H9 (cell line): ENCODE measurements around the gene GHRHR. TPM values are rescaled to one million over a fixed set of nuclear protein-coding genes. Genes with fewer than 3 reads are reported as not detected.

ENCODE experiments used
- DNase-seq: peaks from one replicate; pipeline ENCODE4 v3.0.0-alpha.2; 2017
- H2AFZ ChIP-seq: one replicate; pipeline ENCODE4 v1.6.1; 2013; ENCODE audit warnings: mild to moderate bottlenecking, low read length, control low read depth, moderate library complexity
- H2AK5ac ChIP-seq: 2 replicates; pipeline ENCODE4 v1.6.1; 2013; ENCODE audit warnings: low read length, control low read depth, mixed read lengths; ENCODE audit not compliant: insufficient read length
- H2BK120ac ChIP-seq: one replicate; pipeline ENCODE4 v1.6.1; 2013; ENCODE audit warnings: low read depth, mild to moderate bottlenecking, low read length, control low read depth, inconsistent platforms; ENCODE audit not compliant: poor library complexity, severe bottlenecking
- H2BK12ac ChIP-seq: 2 replicates; pipeline ENCODE4 v1.6.1; 2013; ENCODE audit warnings: low read length, control low read depth, mixed read lengths, low read depth; ENCODE audit not compliant: insufficient read length
- H2BK15ac ChIP-seq: 2 replicates; pipeline ENCODE4 v1.6.1; 2013; ENCODE audit warnings: low read depth, low read length, control low read depth
- H2BK20ac ChIP-seq: one replicate; pipeline ENCODE4 v1.6.1; 2013; ENCODE audit warnings: low read depth, mild to moderate bottlenecking, low read length, control low read depth, inconsistent platforms; ENCODE audit not compliant: poor library complexity, severe bottlenecking
- H2BK5ac ChIP-seq: 2 replicates; pipeline ENCODE4 v1.6.1; 2013; ENCODE audit warnings: low read length, control low read depth, mixed read lengths; ENCODE audit not compliant: insufficient read length
- H3K14ac ChIP-seq: 2 replicates; pipeline ENCODE4 v1.6.1; 2013; ENCODE audit warnings: low read length, control low read depth; ENCODE audit not compliant: insufficient read depth
- H3K18ac ChIP-seq: 2 replicates; pipeline ENCODE4 v1.6.1; 2013; ENCODE audit warnings: low read depth, mild to moderate bottlenecking, mixed read lengths, low read length, control low read depth; ENCODE audit not compliant: insufficient read length
- H3K23ac ChIP-seq: 2 replicates; pipeline ENCODE4 v1.6.1; 2013; ENCODE audit warnings: low read length, control low read depth, mixed read lengths, low read depth; ENCODE audit not compliant: insufficient read length
- H3K23me2 ChIP-seq: 2 replicates; pipeline ENCODE4 v1.6.1; 2013; ENCODE audit warnings: low read depth, mild to moderate bottlenecking, mixed read lengths, low read length, control low read depth; ENCODE audit not compliant: insufficient read length, poor library complexity, severe bottlenecking
- H3K27ac ChIP-seq: 2 replicates; pipeline ENCODE4 v1.5.1; 2013; ENCODE audit warnings: low read length, control low read depth, mixed read lengths, low read depth; ENCODE audit not compliant: insufficient read length
- H3K27me3 ChIP-seq: 2 replicates; pipeline ENCODE4 v1.6.1; 2013; ENCODE audit warnings: low read length, control low read depth, inconsistent platforms; ENCODE audit not compliant: insufficient read depth
- H3K4ac ChIP-seq: 2 replicates; pipeline ENCODE4 v1.6.1; 2013; ENCODE audit warnings: low read depth, mild to moderate bottlenecking, control low read depth, inconsistent platforms, low read length, moderate library complexity
- H3K4me1 ChIP-seq: 2 replicates; pipeline ENCODE4 v1.6.1; 2013; ENCODE audit warnings: low read length, control low read depth, inconsistent platforms; ENCODE audit not compliant: insufficient read depth
- H3K4me2 ChIP-seq: 2 replicates; pipeline ENCODE4 v1.6.1; 2013; ENCODE audit warnings: low read length, control low read depth, mixed read lengths; ENCODE audit not compliant: insufficient read length, insufficient read depth
- H3K56ac ChIP-seq: 2 replicates; pipeline ENCODE4 v1.6.1; 2013; ENCODE audit warnings: low read depth, mild to moderate bottlenecking, mixed read lengths, low read length, control low read depth; ENCODE audit not compliant: insufficient read length
- H3K79me1 ChIP-seq: 2 replicates; pipeline ENCODE4 v1.6.1; 2013; ENCODE audit warnings: low read depth, mild to moderate bottlenecking, moderate library complexity, low read length, control low read depth, inconsistent platforms; ENCODE audit not compliant: insufficient read depth, poor library complexity, severe bottlenecking
- H3K79me2 ChIP-seq: 2 replicates; pipeline ENCODE4 v1.6.1; 2013; ENCODE audit warnings: low read length, control low read depth, inconsistent platforms; ENCODE audit not compliant: insufficient read depth
- H3K9ac ChIP-seq: 2 replicates; pipeline ENCODE4 v1.6.1; 2013; ENCODE audit warnings: low read length, control low read depth, mixed read lengths; ENCODE audit not compliant: insufficient read length; ENCODE audit errors: extremely low read depth
- H3K9me3 ChIP-seq: one replicate; pipeline ENCODE4 v1.6.1; 2013; ENCODE audit warnings: low read depth, low read length, inconsistent platforms; ENCODE audit not compliant: control insufficient read depth
- H3T11ph ChIP-seq: one replicate; pipeline ENCODE4 v1.6.1; 2013; ENCODE audit warnings: mild to moderate bottlenecking, low read length, control low read depth, inconsistent platforms
- H4K20me1 ChIP-seq: one replicate; pipeline ENCODE4 v1.6.1; 2013; ENCODE audit not compliant: control insufficient read depth, insufficient read length, insufficient read depth
- H4K5ac ChIP-seq: 2 replicates; pipeline ENCODE4 v1.6.1; 2013; ENCODE audit warnings: low read depth, mild to moderate bottlenecking, mixed read lengths, low read length, control low read depth; ENCODE audit not compliant: insufficient read length
- H4K8ac ChIP-seq: replicated peaks from 2 replicates; pipeline ENCODE4 v1.6.1; 2013; ENCODE audit warnings: low read length, control low read depth, mixed read lengths, low read depth; ENCODE audit not compliant: insufficient read length
- H4K91ac ChIP-seq: 2 replicates; pipeline ENCODE4 v1.6.1; 2013; ENCODE audit warnings: low read depth, mild to moderate bottlenecking, moderate library complexity, mixed read lengths, low read length, control low read depth; ENCODE audit not compliant: insufficient read length
- H3K27ac Mint-ChIP-seq, 3 experiments: 2 replicates in 2 of 3; 3 replicates in 1 of 3; pipeline ENCODE4 v1.8.0; 2020 to 2021; ENCODE audit warnings: mixed read lengths in 3 of 3, mild to moderate bottlenecking in 1 of 3, moderate library complexity in 1 of 3
- H3K27me3 Mint-ChIP-seq: 2 replicates; pipeline ENCODE4 v1.8.0; 2021; ENCODE audit warnings: low read depth, mild to moderate bottlenecking, moderate library complexity, mixed read lengths
- H3K36me3 Mint-ChIP-seq, 3 experiments: 2 replicates in 2 of 3; 3 replicates in 1 of 3; pipeline ENCODE4 v1.8.0; 2020 to 2021; ENCODE audit warnings: low read depth in 3 of 3, mixed read lengths in 3 of 3; ENCODE audit not compliant: insufficient read depth in 1 of 3
- H3K4me1 Mint-ChIP-seq, 2 experiments: 2 replicates each; pipeline ENCODE4 v1.8.0; 2020; ENCODE audit warnings: mixed read lengths in 2 of 2
- H3K4me3 Mint-ChIP-seq, 2 experiments: 2 replicates in 1 of 2; 3 replicates in 1 of 2; pipeline ENCODE4 v1.8.0; 2020 to 2021; ENCODE audit warnings: mild to moderate bottlenecking in 2 of 2, mixed read lengths in 2 of 2, moderate library complexity in 1 of 2
- H3K9me3 Mint-ChIP-seq, 2 experiments: 2 replicates in 1 of 2; 3 replicates in 1 of 2; pipeline ENCODE4 v1.8.0; 2020; ENCODE audit warnings: mild to moderate bottlenecking in 2 of 2, mixed read lengths in 2 of 2, moderate library complexity in 1 of 2
- WGBS: extraction: QIAGEN DNeasy Blood & Tissue Kit; methylation state at CpG from one replicate; pipeline ENCODE4 v1.1.7; 2013; ENCODE audit warnings: missing lambda C conversion rate, low lambda C conversion rate, mixed read lengths; ENCODE audit not compliant: insufficient read length; ENCODE audit errors: extremely low coverage; 5-methylcytosine and 5-hydroxymethylcytosine counted together
- total RNA-seq: library from RNA; stranded (reverse); gene quantifications from 2 replicates; pipeline ENCODE4 v1.2.1, GENCODE V29; 2021
- TF ChIP-seq, protein P1 (sequence below): fragments of 200-600 bp; sonication (generic); conservative IDR thresholded peaks from 3 replicates; pipeline ENCODE4 v1.8.0; 2021; ENCODE audit warnings: antibody characterized with exemption, mild to moderate bottlenecking

GHRHR gene
- total RNA-seq, 1 experiment from 2014 or later, result 7.4 TPM

DNA sequence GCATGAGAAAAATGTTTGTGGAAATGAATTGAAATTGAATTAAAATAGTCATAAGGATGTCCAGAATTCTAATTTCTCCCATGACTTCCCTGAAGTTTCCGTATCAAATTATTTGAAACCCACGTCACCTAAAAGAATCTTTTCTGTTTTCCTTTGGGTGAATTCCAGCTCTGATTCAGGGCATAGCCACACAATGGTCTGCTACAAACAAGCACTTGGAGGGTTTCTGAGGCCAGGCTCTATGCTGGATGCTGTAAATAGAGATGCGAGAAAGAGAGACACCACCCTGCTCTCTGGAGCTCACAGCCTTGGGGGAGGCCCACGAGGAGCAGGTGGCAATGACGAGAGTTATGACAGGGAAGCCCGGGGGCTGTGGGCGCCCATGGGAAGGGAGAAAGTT, 33.6 kb downstream of the GHRHR start:
- H3K18ac ChIP-seq, result no peak overlapping the region
- no CpG with 5 or more reads among the region's 7 CpGs for WGBS
- Mint-ChIP-seq H3K4me3 (no peak overlapping the region), H3K4me1 (peaks cover 21 to 26% of the 10 kb centered on the region in 2 experiments), H3K27me3 (peaks cover 2% of the 10 kb centered on the region), H3K9me3 (peaks cover 3 to 4% of the 10 kb centered on the region in 2 experiments; a peak in 2 of 5 replicates), H3K36me3 (peaks cover 10 to 26% (median 13%) of the 10 kb centered on the region in 3 experiments), H3K27ac (no peak overlapping the region)
- no peak overlapping the region for H3K23ac ChIP-seq
- H3K27me3 ChIP-seq, result no peaks in the 10 kb centered on the region
- no peak overlapping the region for H3K27ac ChIP-seq
- no peak overlapping the region for H3K4ac ChIP-seq
- H3K4me2 ChIP-seq, result no peak overlapping the region
- no peak overlapping the region for H3K14ac ChIP-seq
- H4K20me1 ChIP-seq, result no peaks in the 10 kb centered on the region
- H2AFZ ChIP-seq, result no peak overlapping the region
- no peak overlapping the region for H3T11ph ChIP-seq
- H4K91ac ChIP-seq, result no peak overlapping the region
- H2AK5ac ChIP-seq, result no peak overlapping the region
- H3K56ac ChIP-seq, result no peak overlapping the region
- H2BK5ac ChIP-seq, result no peak overlapping the region
- H3K9ac ChIP-seq, result no peak overlapping the region
- no peaks in the 10 kb centered on the region for H3K79me1 ChIP-seq
- no peak overlapping the region for H4K5ac ChIP-seq
- no peak overlapping the region for H2BK15ac ChIP-seq
- H2BK12ac ChIP-seq, result no peak overlapping the region
- DNase-seq, result no peak
- no peak overlapping the region for H2BK20ac ChIP-seq
- TF ChIP-seq, protein P1, sequence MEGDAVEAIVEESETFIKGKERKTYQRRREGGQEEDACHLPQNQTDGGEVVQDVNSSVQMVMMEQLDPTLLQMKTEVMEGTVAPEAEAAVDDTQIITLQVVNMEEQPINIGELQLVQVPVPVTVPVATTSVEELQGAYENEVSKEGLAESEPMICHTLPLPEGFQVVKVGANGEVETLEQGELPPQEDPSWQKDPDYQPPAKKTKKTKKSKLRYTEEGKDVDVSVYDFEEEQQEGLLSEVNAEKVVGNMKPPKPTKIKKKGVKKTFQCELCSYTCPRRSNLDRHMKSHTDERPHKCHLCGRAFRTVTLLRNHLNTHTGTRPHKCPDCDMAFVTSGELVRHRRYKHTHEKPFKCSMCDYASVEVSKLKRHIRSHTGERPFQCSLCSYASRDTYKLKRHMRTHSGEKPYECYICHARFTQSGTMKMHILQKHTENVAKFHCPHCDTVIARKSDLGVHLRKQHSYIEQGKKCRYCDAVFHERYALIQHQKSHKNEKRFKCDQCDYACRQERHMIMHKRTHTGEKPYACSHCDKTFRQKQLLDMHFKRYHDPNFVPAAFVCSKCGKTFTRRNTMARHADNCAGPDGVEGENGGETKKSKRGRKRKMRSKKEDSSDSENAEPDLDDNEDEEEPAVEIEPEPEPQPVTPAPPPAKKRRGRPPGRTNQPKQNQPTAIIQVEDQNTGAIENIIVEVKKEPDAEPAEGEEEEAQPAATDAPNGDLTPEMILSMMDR, result no peak
- no peak overlapping the region for H4K8ac ChIP-seq
- no peaks in the 10 kb centered on the region for H3K79me2 ChIP-seq
- no peaks in the 10 kb centered on the region for H3K9me3 ChIP-seq
- H2BK120ac ChIP-seq, result no peak overlapping the region
- H3K23me2 ChIP-seq, result no peaks in the 10 kb centered on the region
- H3K4me1 ChIP-seq, result no peaks in the 10 kb centered on the region
